ELR (cell line): ENCODE measurements around the gene POLR3GL.

Experiments used
- DNase-seq: peaks from one replicate; pipeline ENCODE4 v3.0.0-alpha.2; 2015; ENCODE audit warnings: low read depth

The POLR3GL gene

GRCh38 chr1:145951526-145951925, 13.0 kb upstream of the POLR3GL start:
- no peak for DNase-seq

GRCh38 chr1:145952903-145953302, 11.6 kb upstream of the POLR3GL start:
- DNase-seq = no peak

- DNase-seq = no peak
Observed at GRCh38 chr1:145953861-145954260, 10.6 kb upstream of the POLR3GL start.

- no peak for DNase-seq
Observed at GRCh38 chr1:145955436-145955835, 9.1 kb upstream of the POLR3GL start.

- DNase-seq = no peak
Observed at GRCh38 chr1:145956361-145956760, 8.1 kb upstream of the POLR3GL start.

GRCh38 chr1:145956781-145957442, 7.6 kb upstream of the POLR3GL start:
- peak; percentile 24 for DNase-seq

- DNase-seq = peak; percentile 99
Observed at GRCh38 chr1:145957443-145958319, 6.8 kb upstream of the POLR3GL start, which contains the start of gene LIX1L. Gene LIX1L, minus strand, starts transcription at chr1:145958017. Its CDS starts 90 bp downstream, at chr1:145957927.

- no peak for DNase-seq
Observed at GRCh38 chr1:145958734-145959133, 5.8 kb upstream of the POLR3GL start.

GRCh38 chr1:145959333-145959732, 5.2 kb upstream of the POLR3GL start:
- DNase-seq = no peak

- DNase-seq = no peak
Observed at GRCh38 chr1:145959957-145960467, 4.5 kb upstream of the POLR3GL start.

GRCh38 chr1:145960468-145961108, 3.9 kb upstream of the POLR3GL start:
- DNase-seq = peak; percentile 78

- peak; percentile 23 for DNase-seq
Observed at GRCh38 chr1:145961109-145961424, 3.4 kb upstream of the POLR3GL start.

GRCh38 chr1:145961425-145962156, 2.9 kb upstream of the POLR3GL start:
- DNase-seq = peak; percentile 56

- peak; percentile 51 for DNase-seq
Observed at GRCh38 chr1:145962157-145963102, 2.1 kb upstream of the POLR3GL start.

- DNase-seq = peak; percentile 84
Observed at GRCh38 chr1:145963265-145964019, 1.0 kb upstream of the POLR3GL start.

- DNase-seq = no peak
Observed at GRCh38 chr1:145965119-145965744, 742 bp downstream of the POLR3GL start.

- DNase-seq = no peak
Observed at GRCh38 chr1:145967288-145967687, 2.8 kb downstream of the POLR3GL start.

- no peak for DNase-seq
Observed at GRCh38 chr1:145972580-145972979, 8.1 kb downstream of the POLR3GL start.

- no peak for DNase-seq
Observed at GRCh38 chr1:145974721-145975120, 10.2 kb downstream of the POLR3GL start.

GRCh38 chr1:145975216-145975615, 10.7 kb downstream of the POLR3GL start:
- DNase-seq = no peak
